Panc1 (cell line): Measurements from ENCODE around the gene DEXI. TPM values are rescaled to one million over a fixed set of nuclear protein-coding genes. Genes with fewer than 3 reads are reported as not detected.

Source experiments
- ATAC-seq: fragments of 200-7000 bp; cut with Tn5 transposase; 2 replicates; pipeline ENCODE4 v1.9.1; 2020; ENCODE audit warnings: mild to moderate bottlenecking, moderate library complexity
- BruUV-seq: library from RNA; stranded (reverse); fragments of 400-500 nt; replicated peaks from 2 replicates; lab custom pipeline; 2021; lab: Mats Ljungman, UMichigan
- CTCF ChIA-PET: fragments of 300-600 bp; sonication (Branson Sonifier 250); formaldehyde crosslinking; loops from one replicate; lab custom pipeline; 2022; ENCODE audit warnings: antibody characterized with exemption; lab: Charles Lee
- POLR2A ChIA-PET: fragments of 300-600 bp; sonication (Branson Sonifier 250); formaldehyde crosslinking; loops from one replicate; lab custom pipeline; 2022; ENCODE audit warnings: antibody characterized with exemption; lab: Charles Lee
- DNase-seq: peaks from one replicate; pipeline ENCODE4 v3.0.0-alpha.2; 2010; ENCODE audit warnings: low read depth, low spot score
- H3K27ac ChIP-seq: 2 replicates; pipeline ENCODE4 v1.5.1; 2011; ENCODE audit warnings: mild to moderate bottlenecking, low read length, inconsistent platforms
- H3K27me3 ChIP-seq: fragments of 200-500 bp; sonication (Bioruptor generic); 2 replicates; pipeline ENCODE4 v1.6.0; 2014; ENCODE audit warnings: low read length, inconsistent platforms; ENCODE audit not compliant: control insufficient read depth, insufficient read depth
- H3K36me3 ChIP-seq: fragments of 200-500 bp; sonication (Bioruptor generic); 2 replicates; pipeline ENCODE4 v1.5.1; 2014; ENCODE audit warnings: inconsistent platforms, mild to moderate bottlenecking, low read length, moderate library complexity; ENCODE audit not compliant: control insufficient read depth, insufficient read depth
- H3K4me1 ChIP-seq: 2 replicates; pipeline ENCODE4 v1.5.1; 2011; ENCODE audit warnings: inconsistent platforms, mild to moderate bottlenecking, low read length, moderate library complexity; ENCODE audit not compliant: control insufficient read depth, insufficient read depth
- H3K4me3 ChIP-seq, 2 experiments: 2 replicates each; pipeline ENCODE4 v1.5.1; 2011 to 2012; ENCODE audit warnings: low read depth in 2 of 2, low read length in 2 of 2, mild to moderate bottlenecking in 2 of 2, inconsistent platforms in 1 of 2, moderate library complexity in 1 of 2
- H3K9me3 ChIP-seq: fragments of 200-500 bp; sonication (Bioruptor generic); 2 replicates; pipeline ENCODE4 v1.5.1; 2014; ENCODE audit warnings: low read depth, mild to moderate bottlenecking, inconsistent platforms, low read length, moderate library complexity; ENCODE audit not compliant: control insufficient read depth, insufficient read depth
- POLR2AphosphoS5 ChIP-seq: IDR thresholded peaks from 2 replicates; pipeline ENCODE4 v1.6.1; 2012; ENCODE audit warnings: mild to moderate bottlenecking, low read depth, low read length, moderate library complexity
- SIN3A ChIP-seq: IDR thresholded peaks from 2 replicates; pipeline ENCODE4 v1.6.1; 2012; ENCODE audit warnings: low read depth, mild to moderate bottlenecking, low read length, moderate library complexity, borderline replicate concordance; ENCODE audit not compliant: insufficient read depth
- TCF7L2 ChIP-seq: IDR thresholded peaks from 2 replicates; pipeline ENCODE4 v1.6.1; 2011; ENCODE audit warnings: mild to moderate bottlenecking, low read depth, low read length, inconsistent platforms
- in situ Hi-C: cut with HindIII; loops from 2 replicates; pipeline ENCODE4 v1.10.0; 2016; ENCODE audit warnings: low sequenced_read_pairs, low pct_unique_long_range_greater_than_20kb
- intact Hi-C: fragments of 100-400 bp; cut with micrococcal nuclease; formaldehyde crosslinking; loops from one replicate; pipeline ENCODE4 v1.10.0; 2022; ENCODE audit not compliant: unreplicated experiment
- total RNA-seq: library from RNA; stranded (reverse); gene quantifications from one replicate; pipeline ENCODE4 v1.2.1, GENCODE V29; 2021; ENCODE audit not compliant: unreplicated experiment
- TF ChIP-seq, protein P1 (sequence below), 2 experiments: IDR thresholded peaks; 2 replicates each; pipeline ENCODE4 v1.6.1; 2011 to 2012; ENCODE audit warnings: low read depth in 2 of 2, control low read depth in 1 of 2, low read length in 1 of 2, mild to moderate bottlenecking in 1 of 2, moderate library complexity in 1 of 2; ENCODE audit not compliant: insufficient read depth in 1 of 2
- TF ChIP-seq, protein P2 (sequence below): fragments of 450-650 bp; IDR thresholded peaks from 2 replicates; pipeline ENCODE4 v1.5.1; 2017; ENCODE audit warnings: mild to moderate bottlenecking

The DEXI gene
- total RNA-seq, 1 experiment from 2014 or later: 32.2 TPM

- intact Hi-C loops: no loop called here
- ATAC-seq (no peak), DNase-seq (no peak)
- POLR2A ChIA-PET: no interaction called here
- Histone ChIP-seq H3K27ac (no peak overlapping the region), H3K27me3 (no peaks in the 10 kb centered on the region), H3K9me3 (no peaks in the 10 kb centered on the region), H3K4me1 (peaks cover 14% of the 10 kb centered on the region), H3K36me3 (no peaks in the 10 kb centered on the region), H3K4me3 (no peak overlapping the region)
- in situ Hi-C loops: no loop called here
- TF ChIP-seq, protein P1, sequence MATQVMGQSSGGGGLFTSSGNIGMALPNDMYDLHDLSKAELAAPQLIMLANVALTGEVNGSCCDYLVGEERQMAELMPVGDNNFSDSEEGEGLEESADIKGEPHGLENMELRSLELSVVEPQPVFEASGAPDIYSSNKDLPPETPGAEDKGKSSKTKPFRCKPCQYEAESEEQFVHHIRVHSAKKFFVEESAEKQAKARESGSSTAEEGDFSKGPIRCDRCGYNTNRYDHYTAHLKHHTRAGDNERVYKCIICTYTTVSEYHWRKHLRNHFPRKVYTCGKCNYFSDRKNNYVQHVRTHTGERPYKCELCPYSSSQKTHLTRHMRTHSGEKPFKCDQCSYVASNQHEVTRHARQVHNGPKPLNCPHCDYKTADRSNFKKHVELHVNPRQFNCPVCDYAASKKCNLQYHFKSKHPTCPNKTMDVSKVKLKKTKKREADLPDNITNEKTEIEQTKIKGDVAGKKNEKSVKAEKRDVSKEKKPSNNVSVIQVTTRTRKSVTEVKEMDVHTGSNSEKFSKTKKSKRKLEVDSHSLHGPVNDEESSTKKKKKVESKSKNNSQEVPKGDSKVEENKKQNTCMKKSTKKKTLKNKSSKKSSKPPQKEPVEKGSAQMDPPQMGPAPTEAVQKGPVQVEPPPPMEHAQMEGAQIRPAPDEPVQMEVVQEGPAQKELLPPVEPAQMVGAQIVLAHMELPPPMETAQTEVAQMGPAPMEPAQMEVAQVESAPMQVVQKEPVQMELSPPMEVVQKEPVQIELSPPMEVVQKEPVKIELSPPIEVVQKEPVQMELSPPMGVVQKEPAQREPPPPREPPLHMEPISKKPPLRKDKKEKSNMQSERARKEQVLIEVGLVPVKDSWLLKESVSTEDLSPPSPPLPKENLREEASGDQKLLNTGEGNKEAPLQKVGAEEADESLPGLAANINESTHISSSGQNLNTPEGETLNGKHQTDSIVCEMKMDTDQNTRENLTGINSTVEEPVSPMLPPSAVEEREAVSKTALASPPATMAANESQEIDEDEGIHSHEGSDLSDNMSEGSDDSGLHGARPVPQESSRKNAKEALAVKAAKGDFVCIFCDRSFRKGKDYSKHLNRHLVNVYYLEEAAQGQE (IDR thresholded peaks at IDR 0.05; ENCODE audit: insufficient read depth in 1 of 2, low read depth in 2 of 2, low read length in 1 of 2): no peak
- TF ChIP-seq POLR2AphosphoS5 (no peak), TCF7L2 (no peak), SIN3A (no peak)
- TF ChIP-seq, protein P2, sequence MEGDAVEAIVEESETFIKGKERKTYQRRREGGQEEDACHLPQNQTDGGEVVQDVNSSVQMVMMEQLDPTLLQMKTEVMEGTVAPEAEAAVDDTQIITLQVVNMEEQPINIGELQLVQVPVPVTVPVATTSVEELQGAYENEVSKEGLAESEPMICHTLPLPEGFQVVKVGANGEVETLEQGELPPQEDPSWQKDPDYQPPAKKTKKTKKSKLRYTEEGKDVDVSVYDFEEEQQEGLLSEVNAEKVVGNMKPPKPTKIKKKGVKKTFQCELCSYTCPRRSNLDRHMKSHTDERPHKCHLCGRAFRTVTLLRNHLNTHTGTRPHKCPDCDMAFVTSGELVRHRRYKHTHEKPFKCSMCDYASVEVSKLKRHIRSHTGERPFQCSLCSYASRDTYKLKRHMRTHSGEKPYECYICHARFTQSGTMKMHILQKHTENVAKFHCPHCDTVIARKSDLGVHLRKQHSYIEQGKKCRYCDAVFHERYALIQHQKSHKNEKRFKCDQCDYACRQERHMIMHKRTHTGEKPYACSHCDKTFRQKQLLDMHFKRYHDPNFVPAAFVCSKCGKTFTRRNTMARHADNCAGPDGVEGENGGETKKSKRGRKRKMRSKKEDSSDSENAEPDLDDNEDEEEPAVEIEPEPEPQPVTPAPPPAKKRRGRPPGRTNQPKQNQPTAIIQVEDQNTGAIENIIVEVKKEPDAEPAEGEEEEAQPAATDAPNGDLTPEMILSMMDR: no peak
- BruUV-seq: no TSS peak
- CTCF ChIA-PET: interaction anchor here (0.5 kb wide), 1 partner anchor 234 kb away, joined by 3 read pairs; no protein-coding TSS in a partner anchor
Observed at GRCh38 chr16:10989559-10989958, 47.3 kb upstream of the DEXI start.

GRCh38 chr16:10988879-10989278, 46.6 kb upstream of the DEXI start:
- peaks cover 14% of the 10 kb centered on the region for H3K4me1 ChIP-seq
- no TSS peak for BruUV-seq
- DNase-seq (no peak), ATAC-seq (no peak)
- no peaks in the 10 kb centered on the region for H3K27me3 ChIP-seq
- in situ Hi-C loops: no loop called here
- no peak for TF ChIP-seq TCF7L2
- POLR2A ChIA-PET: no interaction called here
- no peak overlapping the region for H3K4me3 ChIP-seq
- H3K27ac ChIP-seq: no peak overlapping the region
- CTCF ChIA-PET: no interaction called here
- H3K9me3 ChIP-seq: no peaks in the 10 kb centered on the region
- H3K36me3 ChIP-seq: no peaks in the 10 kb centered on the region
- intact Hi-C loops: no loop called here

DNA sequence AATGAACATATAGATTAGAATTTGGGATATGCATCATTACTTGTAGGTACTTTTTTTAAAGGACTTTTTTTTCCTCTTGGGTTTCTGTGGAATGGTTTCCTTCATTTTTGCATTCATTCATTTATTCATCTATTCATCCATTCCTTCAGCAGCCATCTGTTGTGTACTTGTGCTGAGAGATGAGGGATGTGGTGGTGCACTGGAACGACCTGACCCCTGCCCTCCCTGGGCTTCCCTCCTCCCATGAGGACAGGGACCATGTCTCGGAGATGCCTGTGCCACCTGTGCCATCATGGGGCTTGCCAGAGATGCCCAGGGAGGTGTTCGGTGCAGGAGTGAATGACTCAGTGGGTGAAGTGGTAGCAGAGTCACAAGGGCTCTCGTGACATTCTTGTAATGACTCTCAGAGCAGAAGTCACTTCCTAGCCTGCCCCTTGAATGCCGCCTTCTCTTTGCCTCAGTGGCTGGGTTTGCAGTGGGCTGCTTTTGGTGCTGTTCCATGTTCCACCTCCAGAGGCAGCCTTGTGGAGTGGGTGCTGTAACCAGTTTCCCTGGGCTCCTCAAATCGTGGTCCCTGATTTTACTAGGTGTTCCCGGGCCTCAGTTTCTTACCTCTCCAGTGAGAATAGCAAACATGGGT, 46.0 kb upstream of the DEXI start:
- H3K4me3 ChIP-seq: no peak overlapping the region
- peaks cover 14% of the 10 kb centered on the region for H3K4me1 ChIP-seq
- no TSS peak for BruUV-seq
- in situ Hi-C loops (no loop called here), intact Hi-C loops (no loop called here)
- no peak overlapping the region for H3K27ac ChIP-seq
- no peaks in the 10 kb centered on the region for H3K27me3 ChIP-seq
- TF ChIP-seq SIN3A: no peak
- TF ChIP-seq, protein P2: peak; percentile 67
- ChIA-PET CTCF (no interaction called here), POLR2A (no interaction called here)
- ATAC-seq (0 out of 2 replicates have a peak, but pooled peaks have one; percentile 47), DNase-seq (no peak)
- H3K36me3 ChIP-seq: no peaks in the 10 kb centered on the region
- no peaks in the 10 kb centered on the region for H3K9me3 ChIP-seq
